Right atrium auricular region (tissue), 2 donors: ENCODE data around the gene LBHD2. TPM values are rescaled to one million over a fixed set of nuclear protein-coding genes. Genes with fewer than 3 reads are reported as not detected.

ENCODE experiments used
- DNase-seq: peaks from one replicate; pipeline ENCODE4 v3.0.0-alpha.2; 2019; ENCODE audit warnings: low spot score
- H3K27ac ChIP-seq, 2 donors: fragments of 200-600 bp; sonication (generic); 1 replicate in 1 of 2; 2 replicates in 1 of 2; pipeline ENCODE4 v1.5.1; 2016 to 2019
- H3K27me3 ChIP-seq, 2 donors: fragments of 200-600 bp; sonication (generic); one replicate each; pipeline versions ENCODE4 v1.5.1 to v1.6.0; 2017 to 2019
- H3K36me3 ChIP-seq: fragments of 200-600 bp; sonication (generic); one replicate; pipeline ENCODE4 v1.5.1; 2016
- H3K4me1 ChIP-seq, 2 donors: fragments of 200-600 bp; sonication (generic); one replicate each; pipeline versions ENCODE4 v1.5.1 to v1.6.0; 2017 to 2019
- H3K4me3 ChIP-seq, 2 donors: fragments of 200-600 bp; sonication (generic); 1 replicate in 1 of 2; 2 replicates in 1 of 2; pipeline ENCODE4 v1.5.1; 2017 to 2019; ENCODE audit warnings: mild to moderate bottlenecking in 1 of 2, moderate library complexity in 1 of 2
- H3K9me3 ChIP-seq, 2 donors: fragments of 200-600 bp; sonication (generic); one replicate each; pipeline ENCODE4 v1.5.1; 2019
- total RNA-seq, 2 donors: library from RNA; depleted of rRNA; stranded (reverse); fragments of >200 nt; gene quantifications; one replicate each; pipeline ENCODE4 v1.1.0, GENCODE V29; 2016
- TF ChIP-seq, protein P1 (sequence below), 2 donors: fragments of 200-600 bp; sonication (generic); IDR thresholded peaks; one replicate each; pipeline ENCODE4 v1.5.1; 2019; ENCODE audit warnings: antibody characterized with exemption in 2 of 2

Gene LBHD2
- total RNA-seq, 2 donors from 2014 or later, result not detected

DNA sequence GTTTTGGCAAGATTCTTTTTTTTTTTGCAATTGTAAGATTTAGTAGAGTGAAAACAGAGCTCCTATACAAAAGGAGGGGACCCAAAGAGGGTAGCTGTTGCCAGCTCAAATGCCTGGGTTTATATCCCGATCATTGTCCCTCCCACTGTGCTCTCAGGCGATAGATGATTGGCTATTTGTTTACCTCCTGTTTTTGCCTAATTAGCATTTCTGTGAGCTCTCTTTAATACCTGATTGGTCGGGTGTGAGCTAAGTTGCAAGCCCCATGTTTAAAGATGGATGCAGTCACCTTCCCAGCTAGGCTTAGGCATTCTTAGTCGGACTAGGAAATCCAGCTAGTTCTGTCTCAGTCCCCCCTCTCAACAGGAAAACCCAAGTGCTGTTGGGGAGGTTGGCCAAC, 12.4 kb downstream of the LBHD2 start:
- Histone ChIP-seq H3K27ac (no peak overlapping the region), H3K9me3 (no peaks in the 10 kb centered on the region), H3K36me3 (no peaks in the 10 kb centered on the region), H3K27me3 (peaks cover 0 to under 1% of the 10 kb centered on the region in 2 donors), H3K4me3 (no peak overlapping the region), H3K4me1 (peaks cover 0 to 23% of the 10 kb centered on the region in 2 donors)
- no peak for DNase-seq
- TF ChIP-seq, protein P1, sequence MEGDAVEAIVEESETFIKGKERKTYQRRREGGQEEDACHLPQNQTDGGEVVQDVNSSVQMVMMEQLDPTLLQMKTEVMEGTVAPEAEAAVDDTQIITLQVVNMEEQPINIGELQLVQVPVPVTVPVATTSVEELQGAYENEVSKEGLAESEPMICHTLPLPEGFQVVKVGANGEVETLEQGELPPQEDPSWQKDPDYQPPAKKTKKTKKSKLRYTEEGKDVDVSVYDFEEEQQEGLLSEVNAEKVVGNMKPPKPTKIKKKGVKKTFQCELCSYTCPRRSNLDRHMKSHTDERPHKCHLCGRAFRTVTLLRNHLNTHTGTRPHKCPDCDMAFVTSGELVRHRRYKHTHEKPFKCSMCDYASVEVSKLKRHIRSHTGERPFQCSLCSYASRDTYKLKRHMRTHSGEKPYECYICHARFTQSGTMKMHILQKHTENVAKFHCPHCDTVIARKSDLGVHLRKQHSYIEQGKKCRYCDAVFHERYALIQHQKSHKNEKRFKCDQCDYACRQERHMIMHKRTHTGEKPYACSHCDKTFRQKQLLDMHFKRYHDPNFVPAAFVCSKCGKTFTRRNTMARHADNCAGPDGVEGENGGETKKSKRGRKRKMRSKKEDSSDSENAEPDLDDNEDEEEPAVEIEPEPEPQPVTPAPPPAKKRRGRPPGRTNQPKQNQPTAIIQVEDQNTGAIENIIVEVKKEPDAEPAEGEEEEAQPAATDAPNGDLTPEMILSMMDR (IDR thresholded peaks at IDR 0.05), result no peak

DNA sequence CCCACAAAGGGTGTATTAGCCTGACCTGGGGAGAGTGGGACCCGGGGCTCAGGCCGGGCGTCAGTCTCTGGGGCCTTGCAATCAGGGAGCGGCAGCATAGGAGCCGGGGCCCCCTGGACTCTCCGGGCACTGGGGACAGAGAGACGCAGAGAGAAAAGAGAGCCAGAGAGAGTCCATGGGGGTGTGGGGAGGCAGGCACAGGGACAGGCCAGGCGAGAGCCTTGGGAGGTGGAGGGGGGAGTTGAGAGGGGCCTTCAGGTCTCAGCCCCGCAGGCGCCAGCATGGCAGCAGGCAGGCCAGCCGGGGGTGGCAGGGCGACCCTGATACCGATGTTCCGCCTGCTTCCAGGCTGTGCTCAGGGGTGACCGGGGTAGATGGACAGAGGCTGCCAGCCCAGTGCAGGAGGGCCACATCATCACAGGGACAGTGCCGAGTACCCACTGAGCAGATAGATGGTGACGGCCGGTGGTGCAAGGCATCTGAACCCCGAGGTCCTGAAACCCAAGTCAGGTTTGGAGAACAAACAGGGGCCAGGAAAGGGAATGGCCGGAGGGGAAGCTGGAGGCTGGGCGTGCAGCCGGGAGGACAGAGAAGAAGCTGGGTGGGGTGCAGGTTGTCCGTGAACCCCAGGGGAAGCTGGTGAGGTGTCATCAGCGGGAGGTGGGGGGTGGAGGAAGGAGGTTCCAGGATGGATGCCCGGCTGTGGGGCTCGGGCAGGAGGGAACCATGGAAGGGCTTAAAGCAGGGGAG, 13.4 kb downstream of the LBHD2 start:
- no peaks in the 10 kb centered on the region for H3K9me3 ChIP-seq
- H3K4me1 ChIP-seq, result peaks cover 0 to 22% of the 10 kb centered on the region in 2 donors
- H3K4me3 ChIP-seq, result no peak overlapping the region
- no peak for DNase-seq
- peaks cover under 1 to 11% of the 10 kb centered on the region in 2 donors for H3K27me3 ChIP-seq
- TF ChIP-seq, protein P1 (IDR thresholded peaks at IDR 0.05), result no peak
- no peak overlapping the region for H3K27ac ChIP-seq
- H3K36me3 ChIP-seq, result no peaks in the 10 kb centered on the region

DNA sequence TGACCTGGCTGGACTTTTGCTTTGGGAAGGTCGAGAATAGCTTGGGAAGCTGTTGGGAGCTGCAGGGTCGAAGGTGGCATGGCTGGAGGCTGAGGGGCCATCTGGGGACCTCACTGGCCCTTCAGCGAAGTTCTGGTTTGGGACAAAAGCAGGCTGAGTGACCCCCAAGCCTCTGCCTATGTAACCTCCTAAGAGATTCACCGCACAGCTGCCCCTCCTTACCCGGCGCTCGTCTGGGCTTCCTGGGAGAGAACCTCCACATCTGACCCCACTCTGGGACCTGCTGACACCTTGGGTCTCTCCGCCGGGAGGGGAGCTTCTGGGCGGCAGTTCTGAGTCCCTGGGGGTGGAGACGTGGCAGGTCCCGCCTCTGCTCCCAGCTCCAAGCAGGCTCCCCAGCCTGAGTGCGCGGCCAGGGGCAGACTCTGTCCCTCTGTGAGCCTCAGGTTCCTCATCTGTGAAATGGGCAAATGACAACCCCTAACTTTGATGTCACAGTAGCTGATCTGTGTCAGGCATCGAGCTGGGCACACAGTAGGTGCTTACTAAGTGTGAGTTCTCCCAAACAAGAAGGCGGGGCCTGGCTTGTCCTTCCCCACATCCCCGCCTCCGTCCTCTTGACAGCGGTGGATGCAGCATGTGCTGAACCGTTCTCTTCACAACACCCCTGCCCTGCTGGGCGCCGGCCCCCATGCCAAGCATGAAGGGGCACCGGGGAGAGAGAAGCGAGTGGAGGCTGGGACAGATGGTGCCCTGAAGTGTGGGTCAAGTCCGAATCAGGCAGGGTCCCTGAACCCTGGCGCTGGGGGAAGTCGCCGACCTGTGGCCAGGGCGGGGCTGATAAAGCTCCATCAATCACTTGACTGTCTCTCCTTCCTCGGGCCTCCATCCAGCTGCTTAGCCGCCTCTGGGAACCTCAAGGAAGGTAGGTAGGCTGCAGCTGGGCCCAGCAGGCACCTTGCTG, 14.3 kb downstream of the LBHD2 start:
- Histone ChIP-seq H3K27me3 (peaks cover 6 to 17% of the 10 kb centered on the region in 2 donors), H3K36me3 (no peaks in the 10 kb centered on the region), H3K27ac (no peak overlapping the region), H3K9me3 (no peaks in the 10 kb centered on the region), H3K4me3 (no peak overlapping the region), H3K4me1 (peaks cover 0 to 26% of the 10 kb centered on the region in 2 donors)
- TF ChIP-seq, protein P1 (IDR thresholded peaks at IDR 0.05), result no peak
- no peak for DNase-seq

DNA sequence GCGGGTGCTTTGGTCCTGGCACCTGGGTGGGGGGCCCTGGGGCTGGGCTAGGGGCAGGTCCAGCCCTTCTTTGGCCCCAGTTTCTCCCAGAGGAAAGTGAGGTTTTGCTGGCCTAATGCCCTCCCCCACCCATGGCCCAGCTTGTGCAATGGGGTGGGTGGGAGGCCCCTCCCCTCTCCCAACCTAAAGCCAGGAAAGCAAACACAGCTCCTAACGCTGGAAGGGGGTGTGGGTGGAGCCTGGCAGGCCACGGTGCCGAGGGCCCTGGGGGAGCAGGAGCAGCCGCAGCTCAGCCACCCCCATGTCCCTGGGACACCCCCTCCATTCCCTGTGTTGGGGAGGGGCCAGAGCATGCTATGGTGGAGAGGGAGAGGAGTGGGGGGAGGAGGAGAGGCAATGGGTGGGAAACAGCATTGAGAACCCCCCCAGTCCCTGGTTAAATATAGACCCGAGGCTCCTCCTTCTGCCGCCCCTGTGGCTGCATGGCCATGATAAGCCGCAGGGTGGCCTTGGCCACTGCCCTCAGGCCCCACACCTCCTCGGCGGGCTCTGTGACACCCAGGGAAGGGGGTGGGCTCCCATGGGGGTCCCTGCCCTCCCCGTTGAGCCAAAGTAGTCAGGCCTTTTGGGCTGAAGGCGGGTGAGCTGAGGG, 15.2 kb downstream of the LBHD2 start:
- no peaks in the 10 kb centered on the region for H3K36me3 ChIP-seq
- H3K4me1 ChIP-seq, result peaks cover 0 to 34% of the 10 kb centered on the region in 2 donors
- H3K4me3 ChIP-seq, result no peak overlapping the region
- peaks cover 6 to 20% of the 10 kb centered on the region in 2 donors for H3K27me3 ChIP-seq
- TF ChIP-seq, protein P1 (IDR thresholded peaks at IDR 0.05), result no peak
- H3K27ac ChIP-seq, result no peak overlapping the region
- no peaks in the 10 kb centered on the region for H3K9me3 ChIP-seq
- no peak for DNase-seq

DNA sequence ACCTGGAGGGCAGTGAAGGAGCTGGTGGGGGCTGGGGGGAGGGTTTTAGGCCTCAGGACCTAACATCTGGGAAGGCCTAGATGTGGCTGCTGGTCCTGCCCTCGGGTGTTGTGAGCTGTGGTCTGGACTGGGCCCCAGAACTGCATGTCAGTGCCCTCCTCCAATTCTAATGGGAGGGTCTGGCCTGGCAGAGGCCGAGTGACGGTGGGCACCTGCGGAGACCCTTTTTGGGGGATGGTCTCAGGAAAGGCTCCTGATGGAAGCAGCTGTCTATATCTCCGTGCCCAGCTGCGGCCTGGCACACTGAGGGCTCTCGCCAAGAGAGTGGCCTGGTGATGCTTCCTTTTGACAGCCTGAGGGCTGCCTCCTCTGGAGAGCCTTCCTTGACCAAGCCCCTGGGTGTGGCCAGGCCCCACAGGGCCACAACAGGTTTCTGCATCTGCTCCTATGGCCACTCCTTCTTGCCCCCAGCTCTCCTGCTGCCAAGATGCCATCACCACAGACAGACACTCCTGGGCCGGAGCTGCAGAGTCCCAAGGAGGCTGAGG, 15.8 kb downstream of the LBHD2 start:
- no peak overlapping the region for H3K27ac ChIP-seq
- no peaks in the 10 kb centered on the region for H3K9me3 ChIP-seq
- peaks cover 0 to 34% of the 10 kb centered on the region in 2 donors for H3K4me1 ChIP-seq
- H3K27me3 ChIP-seq, result peaks cover 10 to 26% of the 10 kb centered on the region in 2 donors
- H3K4me3 ChIP-seq, result no peak overlapping the region
- DNase-seq, result no peak
- H3K36me3 ChIP-seq, result no peaks in the 10 kb centered on the region
- TF ChIP-seq, protein P1 (IDR thresholded peaks at IDR 0.05), result no peak
